ENCODE measurements around the gene DAB1. TPM values are rescaled to one million over a fixed set of nuclear protein-coding genes. Genes with fewer than 3 reads are reported as not detected.

Gene DAB1
- total RNA-seq, 1 donor from 2014 or later = 14.6 TPM

GRCh38 chr1:57066980-57067610, 356.8 kb downstream of the DAB1 start:
- Mint-ChIP-seq H3K27me3 (ENCODE audit: insufficient read depth, low read depth) (peaks cover 2% of the 10 kb centered on the region), H3K36me3 (peaks cover 7% of the 10 kb centered on the region), H3K27ac (no peak overlapping the region), H3K4me3 (no peak overlapping the region), H3K9me3 (no peaks in the 10 kb centered on the region), H3K4me1 (peaks cover 4% of the 10 kb centered on the region)
- Histone ChIP-seq H3K79me2 (ENCODE audit: low read depth) (no peaks in the 10 kb centered on the region), H3K27me3 (no peaks in the 10 kb centered on the region), H3K36me3 (no peaks in the 10 kb centered on the region), H3K4me2 (no peak overlapping the region), H3K4me1 (peaks cover 31% of the 10 kb centered on the region), H4K20me1 (ENCODE audit: low read depth) (no peaks in the 10 kb centered on the region), H3K9ac (no peak overlapping the region), H3K4me3 (no peak overlapping the region), H3F3A (ENCODE audit: low read depth) (peaks cover 5% of the 10 kb centered on the region), H3K9me3 (ENCODE audit: low read depth) (no peaks in the 10 kb centered on the region), H2AFZ (replicated peaks) (no peak overlapping the region), H3K27ac (no peak overlapping the region)
- TF ChIP-seq EZH2 (IDR thresholded peaks at IDR 0.05) (no peak), EZH2phosphoT487 (IDR thresholded peaks at IDR 0.05) (no peak), CTCF (IDR thresholded peaks at IDR 0.05) (no peak)
- no peak for DNase-seq (ENCODE audit: low spot score)

- Mint-ChIP-seq H3K4me3 (no peak overlapping the region), H3K27ac (no peak overlapping the region), H3K36me3 (peaks cover 5% of the 10 kb centered on the region), H3K27me3 (ENCODE audit: insufficient read depth, low read depth) (no peaks in the 10 kb centered on the region), H3K9me3 (no peaks in the 10 kb centered on the region), H3K4me1 (peaks cover 9% of the 10 kb centered on the region)
- no peak overlapping the region for H2AFZ ChIP-seq (replicated peaks)
- no peaks in the 10 kb centered on the region for H3K27me3 ChIP-seq
- H4K20me1 ChIP-seq (ENCODE audit: low read depth) = no peaks in the 10 kb centered on the region
- no peaks in the 10 kb centered on the region for H3K9me3 ChIP-seq (ENCODE audit: low read depth)
- H3K4me3 ChIP-seq = no peak overlapping the region
- H3K9ac ChIP-seq = no peak overlapping the region
- TF ChIP-seq EZH2phosphoT487 (IDR thresholded peaks at IDR 0.05) = no peak
- TF ChIP-seq CTCF (IDR thresholded peaks at IDR 0.05) = no peak
- no peak for TF ChIP-seq EZH2 (IDR thresholded peaks at IDR 0.05)
- H3K36me3 ChIP-seq = no peaks in the 10 kb centered on the region
- no peaks in the 10 kb centered on the region for H3K79me2 ChIP-seq (ENCODE audit: low read depth)
- DNase-seq (ENCODE audit: low spot score) = no peak
- peaks cover 36% of the 10 kb centered on the region for H3K4me1 ChIP-seq
- peaks cover 5% of the 10 kb centered on the region for H3F3A ChIP-seq (ENCODE audit: low read depth)
- no peak overlapping the region for H3K4me2 ChIP-seq
- H3K27ac ChIP-seq = no peak overlapping the region
Observed at GRCh38 chr1:57065442-57065841, 358.4 kb downstream of the DAB1 start.

- Mint-ChIP-seq H3K4me3 (no peak overlapping the region), H3K27ac (no peak overlapping the region), H3K27me3 (ENCODE audit: insufficient read depth, low read depth) (no peaks in the 10 kb centered on the region), H3K36me3 (peaks cover 5% of the 10 kb centered on the region), H3K9me3 (no peaks in the 10 kb centered on the region), H3K4me1 (peaks cover 9% of the 10 kb centered on the region)
- H3K4me1 ChIP-seq = peaks cover 39% of the 10 kb centered on the region
- H3K27ac ChIP-seq = no peak overlapping the region
- no peaks in the 10 kb centered on the region for H4K20me1 ChIP-seq (ENCODE audit: low read depth)
- no peaks in the 10 kb centered on the region for H3K9me3 ChIP-seq (ENCODE audit: low read depth)
- TF ChIP-seq EZH2phosphoT487 (IDR thresholded peaks at IDR 0.05) (no peak), EZH2 (IDR thresholded peaks at IDR 0.05) (no peak), CTCF (IDR thresholded peaks at IDR 0.05) (no peak)
- no peak overlapping the region for H3K4me3 ChIP-seq
- H3K4me2 ChIP-seq = no peak overlapping the region
- H3K27me3 ChIP-seq = no peaks in the 10 kb centered on the region
- no peaks in the 10 kb centered on the region for H3K79me2 ChIP-seq (ENCODE audit: low read depth)
- H3K9ac ChIP-seq = no peak overlapping the region
- no peak for DNase-seq (ENCODE audit: low spot score)
- peaks cover 5% of the 10 kb centered on the region for H3F3A ChIP-seq (ENCODE audit: low read depth)
- H3K36me3 ChIP-seq = no peaks in the 10 kb centered on the region
- no peak overlapping the region for H2AFZ ChIP-seq (replicated peaks)
Observed at GRCh38 chr1:57064379-57065140, 359.3 kb downstream of the DAB1 start.

All from neural progenitor cell (in vitro differentiated cells).